Measurements from ENCODE around the gene TAS2R8. TPM values are rescaled to one million over a fixed set of nuclear protein-coding genes. Genes with fewer than 3 reads are reported as not detected.

TAS2R8 gene
- polyA plus RNA-seq, 1 donor from 2014 or later, result 0.59 TPM

- H3K79me2 ChIP-seq (replicated peaks; ENCODE audit: insufficient read depth, low read length), result no peaks in the 10 kb centered on the region
- H2AFZ ChIP-seq (ENCODE audit: low read depth, low read length), result no peak overlapping the region
- H3K36me3 ChIP-seq (ENCODE audit: insufficient read depth, low read length), result no peaks in the 10 kb centered on the region
- no peak overlapping the region for H3K27ac ChIP-seq (ENCODE audit: low read length)
- no peak overlapping the region for H3K4me3 ChIP-seq (ENCODE audit: low read length)
- no peak overlapping the region for H3K9ac ChIP-seq (ENCODE audit: low read length)
- H3K9me2 ChIP-seq (ENCODE audit: insufficient read depth, low read length), result no peaks in the 10 kb centered on the region
- TF ChIP-seq CTCF (IDR thresholded peaks at IDR 0.05; ENCODE audit: poor library complexity, severe bottlenecking) (no peak), MXI1 (conservative IDR thresholded peaks at IDR 0.05; ENCODE audit: poor library complexity, severe bottlenecking) (no peak), EP300 (conservative IDR thresholded peaks at IDR 0.05; ENCODE audit: poor library complexity, severe bottlenecking) (no peak), TAF1 (IDR thresholded peaks at IDR 0.05; ENCODE audit: low read depth) (no peak), SMC3 (conservative IDR thresholded peaks at IDR 0.05; ENCODE audit: poor library complexity) (no peak), POLR2AphosphoS5 (IDR thresholded peaks at IDR 0.05) (no peak), EZH2 (IDR thresholded peaks at IDR 0.05; ENCODE audit: borderline replicate concordance, insufficient read depth, low read length, poor library complexity, severe bottlenecking) (no peak), RAD21 (conservative IDR thresholded peaks at IDR 0.05) (no peak)
- TF ChIP-seq, protein P1, sequence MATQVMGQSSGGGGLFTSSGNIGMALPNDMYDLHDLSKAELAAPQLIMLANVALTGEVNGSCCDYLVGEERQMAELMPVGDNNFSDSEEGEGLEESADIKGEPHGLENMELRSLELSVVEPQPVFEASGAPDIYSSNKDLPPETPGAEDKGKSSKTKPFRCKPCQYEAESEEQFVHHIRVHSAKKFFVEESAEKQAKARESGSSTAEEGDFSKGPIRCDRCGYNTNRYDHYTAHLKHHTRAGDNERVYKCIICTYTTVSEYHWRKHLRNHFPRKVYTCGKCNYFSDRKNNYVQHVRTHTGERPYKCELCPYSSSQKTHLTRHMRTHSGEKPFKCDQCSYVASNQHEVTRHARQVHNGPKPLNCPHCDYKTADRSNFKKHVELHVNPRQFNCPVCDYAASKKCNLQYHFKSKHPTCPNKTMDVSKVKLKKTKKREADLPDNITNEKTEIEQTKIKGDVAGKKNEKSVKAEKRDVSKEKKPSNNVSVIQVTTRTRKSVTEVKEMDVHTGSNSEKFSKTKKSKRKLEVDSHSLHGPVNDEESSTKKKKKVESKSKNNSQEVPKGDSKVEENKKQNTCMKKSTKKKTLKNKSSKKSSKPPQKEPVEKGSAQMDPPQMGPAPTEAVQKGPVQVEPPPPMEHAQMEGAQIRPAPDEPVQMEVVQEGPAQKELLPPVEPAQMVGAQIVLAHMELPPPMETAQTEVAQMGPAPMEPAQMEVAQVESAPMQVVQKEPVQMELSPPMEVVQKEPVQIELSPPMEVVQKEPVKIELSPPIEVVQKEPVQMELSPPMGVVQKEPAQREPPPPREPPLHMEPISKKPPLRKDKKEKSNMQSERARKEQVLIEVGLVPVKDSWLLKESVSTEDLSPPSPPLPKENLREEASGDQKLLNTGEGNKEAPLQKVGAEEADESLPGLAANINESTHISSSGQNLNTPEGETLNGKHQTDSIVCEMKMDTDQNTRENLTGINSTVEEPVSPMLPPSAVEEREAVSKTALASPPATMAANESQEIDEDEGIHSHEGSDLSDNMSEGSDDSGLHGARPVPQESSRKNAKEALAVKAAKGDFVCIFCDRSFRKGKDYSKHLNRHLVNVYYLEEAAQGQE (IDR thresholded peaks at IDR 0.05; ENCODE audit: borderline replicate concordance), result no peak
- H3F3A ChIP-seq (ENCODE audit: insufficient read depth, low read length, poor library complexity, severe bottlenecking), result no peaks in the 10 kb centered on the region
- H3K4me2 ChIP-seq (ENCODE audit: low read length), result no peak overlapping the region
- H3K27me3 ChIP-seq (ENCODE audit: insufficient read depth, low read depth, low read length), result no peaks in the 10 kb centered on the region
- no peaks in the 10 kb centered on the region for H3K9me3 ChIP-seq (ENCODE audit: low read length)
- H4K20me1 ChIP-seq (ENCODE audit: insufficient read depth), result no peaks in the 10 kb centered on the region
These were observed 17.9 kb upstream of the TAS2R8 start for GRCh38 chr12:10824957-10825356.

DNA sequence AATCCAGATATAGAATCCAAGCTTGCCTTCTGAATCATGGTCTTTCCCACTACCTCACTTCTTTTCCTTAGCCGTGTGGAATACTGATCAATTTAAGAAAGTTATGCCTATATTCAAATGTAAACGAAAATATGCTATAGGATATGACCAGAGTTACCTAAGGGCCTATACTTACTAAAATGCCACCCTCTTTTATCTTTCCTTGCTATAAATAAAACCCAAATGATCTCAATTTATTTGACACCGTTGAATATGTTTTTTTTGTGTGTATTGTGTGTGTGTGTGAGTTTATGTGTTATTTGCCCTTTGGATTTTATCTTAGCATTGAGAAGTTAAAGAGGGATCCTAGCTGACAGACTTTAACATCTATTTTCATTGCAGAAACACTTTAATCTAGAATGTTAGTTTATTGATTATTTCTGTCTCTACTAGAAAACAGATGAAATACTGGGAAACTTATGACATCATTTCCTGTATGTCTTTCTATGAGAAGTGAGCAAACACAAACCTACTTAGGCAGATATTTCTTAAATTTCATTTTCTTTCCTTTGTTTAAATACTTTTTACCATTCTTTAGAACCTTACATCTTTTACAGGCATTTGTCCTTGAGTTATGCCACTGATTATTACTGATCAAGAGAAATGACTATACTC, 4.9 kb upstream of the TAS2R8 start:
- Histone ChIP-seq H3K4me2 (ENCODE audit: low read length) (no peak overlapping the region), H3K79me2 (replicated peaks; ENCODE audit: insufficient read depth, low read length) (no peaks in the 10 kb centered on the region), H3F3A (ENCODE audit: insufficient read depth, low read length, poor library complexity, severe bottlenecking) (no peaks in the 10 kb centered on the region), H3K9me3 (ENCODE audit: low read length) (no peaks in the 10 kb centered on the region), H3K27ac (ENCODE audit: low read length) (no peak overlapping the region), H3K27me3 (ENCODE audit: insufficient read depth, low read depth, low read length) (no peaks in the 10 kb centered on the region), H3K4me3 (ENCODE audit: low read length) (no peak overlapping the region), H3K36me3 (ENCODE audit: insufficient read depth, low read length) (no peaks in the 10 kb centered on the region), H2AFZ (ENCODE audit: low read depth, low read length) (no peak overlapping the region), H4K20me1 (ENCODE audit: insufficient read depth) (no peaks in the 10 kb centered on the region), H3K9me2 (ENCODE audit: insufficient read depth, low read length) (no peaks in the 10 kb centered on the region), H3K9ac (ENCODE audit: low read length) (no peak overlapping the region)
- TF ChIP-seq POLR2AphosphoS5 (IDR thresholded peaks at IDR 0.05) (no peak), EZH2 (IDR thresholded peaks at IDR 0.05; ENCODE audit: borderline replicate concordance, insufficient read depth, low read length, poor library complexity, severe bottlenecking) (no peak), RAD21 (conservative IDR thresholded peaks at IDR 0.05) (no peak), SMC3 (conservative IDR thresholded peaks at IDR 0.05; ENCODE audit: poor library complexity) (no peak), CTCF (IDR thresholded peaks at IDR 0.05; ENCODE audit: poor library complexity, severe bottlenecking) (no peak), TAF1 (IDR thresholded peaks at IDR 0.05; ENCODE audit: low read depth) (no peak), EP300 (conservative IDR thresholded peaks at IDR 0.05; ENCODE audit: poor library complexity, severe bottlenecking) (no peak), MXI1 (conservative IDR thresholded peaks at IDR 0.05; ENCODE audit: poor library complexity, severe bottlenecking) (no peak)
- TF ChIP-seq, protein P1 (IDR thresholded peaks at IDR 0.05; ENCODE audit: borderline replicate concordance), result no peak

Measured in neural cell (in vitro differentiated cells).